HCT116 (cell line): Measurements from ENCODE around the gene THUMPD3. TPM values are rescaled to one million over a fixed set of nuclear protein-coding genes. Genes with fewer than 3 reads are reported as not detected.

Experiments
- ATAC-seq: fragments of 200-7000 bp; cut with Tn5 transposase; 2 replicates; pipeline ENCODE4 v1.9.1; 2020; ENCODE audit warnings: mild to moderate bottlenecking, moderate library complexity
- BruUV-seq: library from RNA; stranded (reverse); fragments of 400-500 nt; replicated peaks from 2 replicates; lab custom pipeline; 2021; lab: Mats Ljungman, UMichigan
- CTCF ChIA-PET: fragments of 300-600 bp; sonication (Branson Sonifier 250); formaldehyde crosslinking; loops from one replicate; lab custom pipeline; 2021; ENCODE audit warnings: antibody characterized with exemption; lab: Charles Lee
- POLR2A ChIA-PET: fragments of 300-600, 350-600 bp; sonication (Branson Sonifier 250); formaldehyde crosslinking; loops from one replicate; lab custom pipeline; 2021; ENCODE audit warnings: antibody characterized with exemption; lab: Charles Lee
- RAD21 ChIA-PET, 2 experiments: fragments of 300-600 bp; sonication (Branson Sonifier 250); formaldehyde crosslinking; loops; one replicate each; lab custom pipeline; 2023; ENCODE audit warnings: low total read pairs in 2 of 2; ENCODE audit not compliant: uncharacterized antibody in 2 of 2, unreplicated experiment in 2 of 2, low non-redundant PET in 1 of 2; lab: Charles Lee
- DNase-seq: peaks from one replicate; pipeline ENCODE4 v3.0.0-alpha.2; 2010; ENCODE audit warnings: low read depth, low spot score
- H2AFZ ChIP-seq: fragments of 200-600 bp; shearing (Covaris generic), sonication (generic); 2 replicates; pipeline ENCODE4 v1.6.1; 2017; ENCODE audit warnings: low read depth, mixed run types, mixed read lengths, antibody characterized with exemption, low read length; ENCODE audit not compliant: poor library complexity, severe bottlenecking
- H3K27ac ChIP-seq: 2 replicates; pipeline ENCODE4 v1.5.1; 2012; ENCODE audit warnings: low read depth, low read length
- H3K27me3 ChIP-seq: fragments of 200-600 bp; sonication (generic); 2 replicates; pipeline ENCODE4 v1.6.1; 2016; ENCODE audit warnings: mixed run types, low read length, mixed read lengths; ENCODE audit not compliant: insufficient read depth
- H3K36me3 ChIP-seq, 2 experiments: fragments of 200-500 bp in 1 of 2; fragments of 200-600 bp in 1 of 2; sonication (Bioruptor generic) in 1 of 2; sonication (generic) in 1 of 2; 2 replicates each; pipeline versions ENCODE4 v1.5.1 to v1.6.1; 2014 to 2016; ENCODE audit warnings: low read length in 2 of 2, inconsistent platforms in 1 of 2, mixed read lengths in 1 of 2, mixed run types in 1 of 2; ENCODE audit not compliant: insufficient read depth in 2 of 2, control insufficient read depth in 1 of 2
- H3K4me1 ChIP-seq, 2 experiments: fragments of 200-600 bp in 1 of 2; sonication (generic) in 1 of 2; 2 replicates each; pipeline versions ENCODE4 v1.5.1 to v1.6.1; 2012 to 2017; ENCODE audit warnings: low read length in 2 of 2, inconsistent platforms in 1 of 2, mild to moderate bottlenecking in 1 of 2, mixed read lengths in 1 of 2, mixed run types in 1 of 2, moderate library complexity in 1 of 2; ENCODE audit not compliant: insufficient read depth in 2 of 2, control insufficient read depth in 1 of 2
- H3K4me2 ChIP-seq: fragments of 200-600 bp; sonication (generic); 2 replicates; pipeline ENCODE4 v1.6.1; 2017; ENCODE audit warnings: mixed run types, low read length, mixed read lengths
- H3K4me3 ChIP-seq, 2 experiments: fragments of 200-600 bp in 1 of 2; sonication (generic) in 1 of 2; replicated peaks in 1 of 2; 2 replicates each; pipeline ENCODE4 v1.5.1; 2011 to 2016; ENCODE audit warnings: low read length in 2 of 2, control low read depth in 1 of 2, low read depth in 1 of 2, mild to moderate bottlenecking in 1 of 2, mixed read lengths in 1 of 2, mixed run types in 1 of 2
- H3K79me2 ChIP-seq: fragments of 200-600 bp; sonication (generic); 2 replicates; pipeline ENCODE4 v1.6.1; 2017; ENCODE audit warnings: mild to moderate bottlenecking, mixed run types, low read length, moderate library complexity, mixed read lengths; ENCODE audit not compliant: insufficient read depth
- H3K9ac ChIP-seq: fragments of 200-600 bp; sonication (generic); 2 replicates; pipeline ENCODE4 v1.6.1; 2016; ENCODE audit warnings: low read length, mixed read lengths
- H3K9me2 ChIP-seq: fragments of 200-600 bp; sonication (generic), shearing (Covaris generic); 2 replicates; pipeline ENCODE4 v1.6.1; 2017; ENCODE audit warnings: mixed run types, mild to moderate bottlenecking, moderate library complexity; ENCODE audit not compliant: insufficient read depth
- H3K9me3 ChIP-seq, 2 experiments: fragments of 200-500 bp in 1 of 2; fragments of 200-600 bp in 1 of 2; sonication (Bioruptor generic) in 1 of 2; sonication (generic) in 1 of 2; 2 replicates each; pipeline ENCODE4 v1.6.1; 2014 to 2017; ENCODE audit warnings: low read length in 2 of 2, mixed read lengths in 2 of 2, inconsistent platforms in 1 of 2, low read depth in 1 of 2, mild to moderate bottlenecking in 1 of 2, mixed run types in 1 of 2, moderate library complexity in 1 of 2; ENCODE audit not compliant: control insufficient read depth in 1 of 2, insufficient read depth in 1 of 2
- H4K20me1 ChIP-seq: fragments of 200-600 bp; sonication (generic), shearing (Covaris generic); 2 replicates; pipeline ENCODE4 v1.6.1; 2017; ENCODE audit warnings: mixed run types, mild to moderate bottlenecking, moderate library complexity; ENCODE audit not compliant: insufficient read depth
- CTCF ChIP-seq, 3 experiments: fragments of 200-600 bp in 1 of 3; sonication (generic) in 1 of 3; IDR thresholded peaks in 2 of 3; conservative IDR thresholded peaks in 1 of 3; 2 replicates each; pipeline ENCODE4 v1.5.1; 2012 to 2017; ENCODE audit warnings: low read depth in 2 of 3, low read length in 2 of 3, antibody characterized with exemption in 1 of 3, borderline replicate concordance in 1 of 3, control low read depth in 1 of 3, mild to moderate bottlenecking in 1 of 3, mixed read lengths in 1 of 3, mixed run types in 1 of 3, moderate library complexity in 1 of 3; ENCODE audit not compliant: insufficient read depth in 1 of 3
- ELF1 ChIP-seq: IDR thresholded peaks from 2 replicates; pipeline ENCODE4 v1.6.1; 2012; ENCODE audit warnings: low read depth, borderline replicate concordance
- EZH2 ChIP-seq: fragments of 200-600 bp; sonication (generic); IDR thresholded peaks from 2 replicates; pipeline ENCODE4 v1.6.1; 2017; ENCODE audit warnings: antibody characterized with exemption, mixed run types
- FOSL1 ChIP-seq: IDR thresholded peaks from 2 replicates; pipeline ENCODE4 v1.6.1; 2012; ENCODE audit warnings: low read depth
- MAX ChIP-seq: IDR thresholded peaks from 2 replicates; pipeline ENCODE4 v1.6.1; 2012
- POLR2A ChIP-seq: IDR thresholded peaks from 2 replicates; pipeline ENCODE4 v1.7.0; 2011; ENCODE audit warnings: borderline replicate concordance; ENCODE audit not compliant: insufficient read depth, insufficient read length; ENCODE audit errors: extremely low read depth
- POLR2AphosphoS5 ChIP-seq: IDR thresholded peaks from 2 replicates; pipeline ENCODE4 v1.6.1; 2011; ENCODE audit warnings: mild to moderate bottlenecking, low read depth, low read length, moderate library complexity
- RAD21 ChIP-seq: IDR thresholded peaks from 2 replicates; pipeline ENCODE4 v1.6.1; 2012; ENCODE audit warnings: low read depth, mild to moderate bottlenecking
- SIN3A ChIP-seq: IDR thresholded peaks from 2 replicates; pipeline ENCODE4 v1.6.1; 2012; ENCODE audit warnings: low read depth
- SRF ChIP-seq: IDR thresholded peaks from 2 replicates; pipeline ENCODE4 v1.6.1; 2012; ENCODE audit warnings: low read depth
- YY1 ChIP-seq: IDR thresholded peaks from 2 replicates; pipeline ENCODE4 v1.6.1; 2011; ENCODE audit warnings: low read length, low read depth, moderate library complexity, mild to moderate bottlenecking; ENCODE audit not compliant: insufficient replicate concordance; ENCODE audit errors: extremely low read depth
- ZFX ChIP-seq: fragments of 450-650 bp; IDR thresholded peaks from 2 replicates; pipeline ENCODE4 v1.6.1; 2017
- intact Hi-C: fragments of 100-400 bp; cut with micrococcal nuclease; formaldehyde crosslinking; loops from 2 replicates; pipeline ENCODE4 v1.10.0; 2022
- total RNA-seq: library from RNA; stranded (reverse); gene quantifications from one replicate; pipeline ENCODE4 v1.2.1, GENCODE V29; 2021; ENCODE audit not compliant: unreplicated experiment
- TF ChIP-seq, protein P1 (sequence below): IDR thresholded peaks from 2 replicates; pipeline ENCODE4 v1.6.1; 2012; ENCODE audit warnings: low read depth

The THUMPD3 gene
- total RNA-seq, 1 experiment from 2014 or later: 79.5 TPM

GRCh38 chr3:9398700-9399336 is 36.0 kb downstream of the THUMPD3 start:
- no peaks in the 10 kb centered on the region for H3K27me3 ChIP-seq
- peaks cover 44 to 65% of the 10 kb centered on the region in 2 experiments for H3K4me1 ChIP-seq
- H4K20me1 ChIP-seq: peaks cover 49% of the 10 kb centered on the region
- POLR2A ChIA-PET: interaction anchor here (1.3 kb wide), 1 partner anchor 22 kb away, joined by 4 read pairs; no protein-coding TSS in a partner anchor
- H3K79me2 ChIP-seq: peaks cover 87% of the 10 kb centered on the region
- no peak overlapping the region for H2AFZ ChIP-seq
- intact Hi-C loops: no loop called here
- DNase-seq (no peak), ATAC-seq (no peak)
- TF ChIP-seq RAD21 (no peak), POLR2AphosphoS5 (peak; percentile 16; the same call in 1 of the 2 replicates)
- H3K36me3 ChIP-seq: peaks cover 12 to 17% of the 10 kb centered on the region in 2 experiments; a peak in 2 of 4 replicates
- no peaks in the 10 kb centered on the region for H3K9me2 ChIP-seq
- H3K9ac ChIP-seq: peak overlapping the region; percentile 99
- H3K9me3 ChIP-seq: no peaks in the 10 kb centered on the region
- H3K27ac ChIP-seq: peak overlapping the region; percentile 93
- TSS peak; percentile 36 for BruUV-seq
- RAD21 ChIA-PET: interaction anchor here in 1 of 2 experiments (1.4 kb wide), 1 partner anchor 22 kb away, joined by 3 read pairs; no protein-coding TSS in a partner anchor
- peak overlapping the region; percentile 94 for H3K4me2 ChIP-seq
- peak overlapping the region; percentile 71 to 98 for H3K4me3 ChIP-seq
- CTCF ChIA-PET: no interaction called here

DNA sequence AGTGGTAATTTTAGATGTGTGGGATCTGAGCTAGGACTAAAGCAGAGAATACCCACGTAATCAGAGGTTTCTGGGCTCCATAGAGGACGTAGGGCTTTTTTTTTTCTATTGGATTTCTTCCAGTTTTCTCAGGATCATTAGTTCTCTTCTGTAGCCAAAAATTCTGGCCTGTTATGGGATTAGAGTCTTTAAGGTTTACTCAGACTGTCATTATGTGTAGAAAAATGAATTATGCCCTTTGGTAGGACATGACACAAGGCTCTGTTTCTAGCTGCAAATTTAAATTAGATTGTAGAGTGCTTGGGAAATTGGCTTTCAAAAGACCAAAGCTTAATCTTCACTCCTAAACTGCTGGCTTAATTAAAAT is 36.5 kb downstream of the THUMPD3 start:
- Histone ChIP-seq H3K79me2 (peaks cover 87% of the 10 kb centered on the region), H3K27me3 (no peaks in the 10 kb centered on the region), H3K27ac (peak overlapping the region; percentile 93; the same call in 1 of the 2 replicates), H4K20me1 (peaks cover 53% of the 10 kb centered on the region), H3K4me1 (peaks cover 49 to 68% of the 10 kb centered on the region in 2 experiments), H3K36me3 (peaks cover 7 to 12% of the 10 kb centered on the region in 2 experiments; a peak in 2 of 4 replicates), H3K9me2 (no peaks in the 10 kb centered on the region), H2AFZ (no peak overlapping the region), H3K4me3 (peak overlapping the region; percentile 71 to 98), H3K4me2 (peak overlapping the region; percentile 94), H3K9ac (peak overlapping the region; percentile 99), H3K9me3 (no peaks in the 10 kb centered on the region)
- ChIA-PET POLR2A (interaction anchor here (1.3 kb wide), 1 partner anchor 22 kb away, joined by 4 read pairs; no protein-coding TSS in a partner anchor), CTCF (no interaction called here), RAD21 (interaction anchor here in 1 of 2 experiments (1.4 kb wide), 1 partner anchor 22 kb away, joined by 3 read pairs; no protein-coding TSS in a partner anchor)
- intact Hi-C loops: no loop called here
- no TSS peak for BruUV-seq
- ATAC-seq (no peak), DNase-seq (no peak)
- TF ChIP-seq POLR2A: no peak
- TF ChIP-seq, protein P1, sequence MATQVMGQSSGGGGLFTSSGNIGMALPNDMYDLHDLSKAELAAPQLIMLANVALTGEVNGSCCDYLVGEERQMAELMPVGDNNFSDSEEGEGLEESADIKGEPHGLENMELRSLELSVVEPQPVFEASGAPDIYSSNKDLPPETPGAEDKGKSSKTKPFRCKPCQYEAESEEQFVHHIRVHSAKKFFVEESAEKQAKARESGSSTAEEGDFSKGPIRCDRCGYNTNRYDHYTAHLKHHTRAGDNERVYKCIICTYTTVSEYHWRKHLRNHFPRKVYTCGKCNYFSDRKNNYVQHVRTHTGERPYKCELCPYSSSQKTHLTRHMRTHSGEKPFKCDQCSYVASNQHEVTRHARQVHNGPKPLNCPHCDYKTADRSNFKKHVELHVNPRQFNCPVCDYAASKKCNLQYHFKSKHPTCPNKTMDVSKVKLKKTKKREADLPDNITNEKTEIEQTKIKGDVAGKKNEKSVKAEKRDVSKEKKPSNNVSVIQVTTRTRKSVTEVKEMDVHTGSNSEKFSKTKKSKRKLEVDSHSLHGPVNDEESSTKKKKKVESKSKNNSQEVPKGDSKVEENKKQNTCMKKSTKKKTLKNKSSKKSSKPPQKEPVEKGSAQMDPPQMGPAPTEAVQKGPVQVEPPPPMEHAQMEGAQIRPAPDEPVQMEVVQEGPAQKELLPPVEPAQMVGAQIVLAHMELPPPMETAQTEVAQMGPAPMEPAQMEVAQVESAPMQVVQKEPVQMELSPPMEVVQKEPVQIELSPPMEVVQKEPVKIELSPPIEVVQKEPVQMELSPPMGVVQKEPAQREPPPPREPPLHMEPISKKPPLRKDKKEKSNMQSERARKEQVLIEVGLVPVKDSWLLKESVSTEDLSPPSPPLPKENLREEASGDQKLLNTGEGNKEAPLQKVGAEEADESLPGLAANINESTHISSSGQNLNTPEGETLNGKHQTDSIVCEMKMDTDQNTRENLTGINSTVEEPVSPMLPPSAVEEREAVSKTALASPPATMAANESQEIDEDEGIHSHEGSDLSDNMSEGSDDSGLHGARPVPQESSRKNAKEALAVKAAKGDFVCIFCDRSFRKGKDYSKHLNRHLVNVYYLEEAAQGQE: no peak
- no peak for TF ChIP-seq MAX
- TF ChIP-seq FOSL1: no peak
- no peak for TF ChIP-seq CTCF (IDR thresholded peaks at IDR 0.05 in 2 of 3, conservative IDR thresholded peaks at IDR 0.05 in 1 of 3; ENCODE audit: borderline replicate concordance in 1 of 3, insufficient read depth in 1 of 3, low read depth in 2 of 3, low read length in 2 of 3)
- TF ChIP-seq SIN3A: no peak
- TF ChIP-seq SRF: no peak
- no peak for TF ChIP-seq EZH2
- no peak for TF ChIP-seq POLR2AphosphoS5
- TF ChIP-seq YY1: no peak
- TF ChIP-seq ELF1: no peak
- no peak for TF ChIP-seq ZFX
